Activated T-helper 17 cell treated with anti-CD3 and anti-CD28 coated beads, Interleukin-2, amount 50 U/mL, for 72 hours (primary cell): ENCODE results near the gene OR2Z1. TPM values are rescaled to one million over a fixed set of nuclear protein-coding genes. Genes with fewer than 3 reads are reported as not detected.
"Not testable (repeated sequence)": the region's sequence is repeated elsewhere in the genome, so short reads cannot be mapped to it uniquely, and the experiment has no call there.

Experiments used
- ATAC-seq: fragments of 150-1000 bp; cut with Tn5 transposase; replicated peaks from 2 replicates; pipeline ENCODE4 v1.10.0; 2021; ENCODE audit warnings: mild to moderate bottlenecking, moderate library complexity
- H3K27ac Mint-ChIP-seq: one replicate; pipeline ENCODE4 v1.8.0; 2022; ENCODE audit warnings: mixed read lengths
- H3K27me3 Mint-ChIP-seq: one replicate; pipeline ENCODE4 v1.8.0; 2022; ENCODE audit warnings: mixed read lengths
- H3K36me3 Mint-ChIP-seq: one replicate; pipeline ENCODE4 v1.8.0; 2022; ENCODE audit warnings: low read depth, mild to moderate bottlenecking, mixed read lengths
- H3K4me1 Mint-ChIP-seq: one replicate; pipeline ENCODE4 v1.8.0; 2022; ENCODE audit warnings: mixed read lengths
- H3K4me3 Mint-ChIP-seq: one replicate; pipeline ENCODE4 v1.8.0; 2022; ENCODE audit warnings: mild to moderate bottlenecking, mixed read lengths
- H3K9me3 Mint-ChIP-seq: one replicate; pipeline ENCODE4 v1.8.0; 2022; ENCODE audit warnings: mixed read lengths
- total RNA-seq, 2 donors: library from RNA; stranded (reverse); gene quantifications; one replicate each; pipeline ENCODE4 v1.2.3, GENCODE V29; 2022

The OR2Z1 gene
- total RNA-seq, 2 donors from 2014 or later: not detected

- Mint-ChIP-seq H3K4me3 (no peak overlapping the region), H3K36me3 (no peaks in the 10 kb centered on the region), H3K9me3 (no peaks in the 10 kb centered on the region), H3K27me3 (peaks cover 8% of the 10 kb centered on the region), H3K4me1 (peaks cover 19% of the 10 kb centered on the region), H3K27ac (no peak overlapping the region)
- ATAC-seq: no peak
Measured at GRCh38 chr19:8695911-8696310, 25.5 kb upstream of the OR2Z1 start.

- Mint-ChIP-seq H3K27me3 (peaks cover 5% of the 10 kb centered on the region), H3K4me3 (no peak overlapping the region), H3K4me1 (peaks cover 19% of the 10 kb centered on the region), H3K9me3 (no peaks in the 10 kb centered on the region), H3K36me3 (no peaks in the 10 kb centered on the region), H3K27ac (no peak overlapping the region)
- no peak for ATAC-seq
Measured at GRCh38 chr19:8696993-8697392, 24.4 kb upstream of the OR2Z1 start.

- no peak overlapping the region for H3K27ac Mint-ChIP-seq
- no peak overlapping the region for H3K4me3 Mint-ChIP-seq
- no peaks in the 10 kb centered on the region for H3K9me3 Mint-ChIP-seq
- no peak for ATAC-seq
- peaks cover 25% of the 10 kb centered on the region for H3K4me1 Mint-ChIP-seq
- H3K36me3 Mint-ChIP-seq: no peaks in the 10 kb centered on the region
- H3K27me3 Mint-ChIP-seq: no peaks in the 10 kb centered on the region
Measured at GRCh38 chr19:8697671-8698432, 23.6 kb upstream of the OR2Z1 start.

- H3K4me1 Mint-ChIP-seq: peaks cover 25% of the 10 kb centered on the region
- H3K27ac Mint-ChIP-seq: no peak within 1 kb of the TSS
- ATAC-seq: no peak
- H3K36me3 Mint-ChIP-seq: no peaks in the 10 kb centered on the region
- no peaks in the 10 kb centered on the region for H3K27me3 Mint-ChIP-seq
- no peaks in the 10 kb centered on the region for H3K9me3 Mint-ChIP-seq
- no peak within 1 kb of the TSS for H3K4me3 Mint-ChIP-seq
Measured at GRCh38 chr19:8698433-8699063, 22.9 kb upstream of the OR2Z1 start, which contains the start of gene ACTL9. Gene ACTL9, minus strand, starts transcription at chr19:8698795. Its CDS starts 94 bp downstream, at chr19:8698701.

DNA sequence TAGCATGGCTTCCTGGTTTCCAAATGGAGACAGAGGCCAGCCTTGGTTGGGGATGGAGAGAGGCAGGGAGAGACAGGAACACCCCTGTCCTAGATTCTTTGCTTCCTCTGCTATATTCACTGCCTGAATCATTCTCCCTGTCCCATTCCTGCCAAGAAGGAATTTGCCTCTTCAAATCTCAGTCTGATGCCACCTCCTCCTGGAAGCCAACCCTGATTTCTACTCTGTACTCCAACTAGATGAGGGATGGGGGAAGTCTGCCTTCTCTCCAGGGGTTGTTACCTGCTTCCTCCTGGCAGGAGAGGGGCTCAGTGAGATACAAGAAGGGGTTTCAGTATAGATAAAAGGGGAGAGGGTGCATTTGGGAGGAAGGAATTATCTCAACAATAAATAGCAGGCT is 21.5 kb upstream of the OR2Z1 start:
- Mint-ChIP-seq H3K27me3 (no peaks in the 10 kb centered on the region), H3K4me3 (no peak overlapping the region), H3K36me3 (no peaks in the 10 kb centered on the region), H3K27ac (no peak overlapping the region), H3K4me1 (peaks cover 30% of the 10 kb centered on the region), H3K9me3 (no peaks in the 10 kb centered on the region)
- ATAC-seq: no peak

GRCh38 chr19:8700956-8701355 is 20.5 kb upstream of the OR2Z1 start:
- Mint-ChIP-seq H3K36me3 (no peaks in the 10 kb centered on the region), H3K4me3 (no peak overlapping the region), H3K9me3 (no peaks in the 10 kb centered on the region), H3K27ac (no peak overlapping the region), H3K27me3 (no peaks in the 10 kb centered on the region), H3K4me1 (peaks cover 36% of the 10 kb centered on the region)
- no peak for ATAC-seq

DNA sequence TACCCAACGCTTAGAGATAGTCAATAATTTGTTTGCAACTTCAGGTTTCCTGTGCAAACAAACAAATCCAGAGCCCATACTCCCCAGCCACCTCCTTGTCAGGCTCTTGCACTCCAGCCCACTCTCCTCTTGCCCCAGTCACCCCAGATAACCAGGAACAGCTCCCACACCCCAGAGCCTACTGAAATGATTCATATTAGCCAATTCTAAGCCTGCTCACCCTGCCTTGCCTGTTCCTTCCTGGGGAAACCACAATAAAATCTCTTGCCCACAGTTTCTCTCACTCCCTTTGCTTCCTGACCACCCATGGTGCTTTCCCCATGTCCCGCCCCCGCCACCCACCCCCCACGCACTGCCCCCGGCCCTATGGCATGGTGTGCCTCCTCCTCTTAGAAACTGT is 19.1 kb upstream of the OR2Z1 start:
- Mint-ChIP-seq H3K36me3 (no peaks in the 10 kb centered on the region), H3K4me1 (peaks cover 30% of the 10 kb centered on the region), H3K9me3 (no peaks in the 10 kb centered on the region), H3K27me3 (no peaks in the 10 kb centered on the region), H3K27ac (no peak overlapping the region), H3K4me3 (peak overlapping the region; percentile 55)
- peak; percentile 94 for ATAC-seq

DNA sequence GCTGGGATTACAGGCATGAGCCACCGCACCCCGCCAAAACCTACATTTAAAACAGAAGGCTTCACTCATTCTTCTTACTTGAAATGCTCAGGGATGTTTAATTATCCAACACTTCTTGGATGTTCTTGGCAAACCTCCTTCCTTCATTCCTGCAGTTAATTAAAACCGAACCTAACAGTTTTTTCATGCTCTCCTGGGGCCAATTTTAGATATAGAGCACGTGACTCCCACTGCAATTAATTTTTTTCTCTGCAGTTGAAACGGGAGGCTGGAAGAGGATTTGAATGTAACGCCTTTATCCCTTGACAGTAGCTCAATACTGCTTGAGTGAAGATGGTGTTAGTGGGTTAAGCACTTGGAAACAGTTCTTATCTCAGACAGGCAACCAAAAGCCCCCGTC is 18.2 kb upstream of the OR2Z1 start:
- Mint-ChIP-seq H3K27ac (no peak overlapping the region), H3K27me3 (no peaks in the 10 kb centered on the region), H3K4me1 (peaks cover 30% of the 10 kb centered on the region), H3K9me3 (no peaks in the 10 kb centered on the region), H3K4me3 (no peak overlapping the region), H3K36me3 (no peaks in the 10 kb centered on the region)
- ATAC-seq: no peak

DNA sequence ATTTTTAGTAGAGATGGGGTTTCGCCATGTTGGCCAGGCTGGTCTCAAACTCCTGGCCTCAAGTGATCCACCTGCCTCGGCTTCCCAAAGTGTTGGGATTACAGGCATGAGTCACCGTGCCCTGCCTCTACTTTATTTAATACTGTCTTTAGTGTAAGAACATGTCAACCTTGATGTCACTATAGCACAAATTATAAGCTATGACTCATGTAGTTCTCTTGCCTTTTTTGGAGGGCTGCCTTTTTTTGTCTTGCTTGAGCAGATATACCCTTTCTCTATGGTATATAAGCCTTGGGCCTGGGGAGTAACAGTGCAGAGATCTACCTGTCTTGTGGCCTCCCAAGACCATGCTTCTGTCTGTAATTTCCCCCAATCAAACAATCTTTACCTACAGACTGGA is 16.1 kb upstream of the OR2Z1 start:
- H3K27ac Mint-ChIP-seq, H3K36me3 Mint-ChIP-seq, H3K9me3 Mint-ChIP-seq, H3K27me3 Mint-ChIP-seq: not testable (repeated sequence)
- Mint-ChIP-seq H3K4me1 (peaks cover 23% of the 10 kb centered on the region), H3K4me3 (peak overlapping the region; percentile 23)
- peak; percentile 41 for ATAC-seq

DNA sequence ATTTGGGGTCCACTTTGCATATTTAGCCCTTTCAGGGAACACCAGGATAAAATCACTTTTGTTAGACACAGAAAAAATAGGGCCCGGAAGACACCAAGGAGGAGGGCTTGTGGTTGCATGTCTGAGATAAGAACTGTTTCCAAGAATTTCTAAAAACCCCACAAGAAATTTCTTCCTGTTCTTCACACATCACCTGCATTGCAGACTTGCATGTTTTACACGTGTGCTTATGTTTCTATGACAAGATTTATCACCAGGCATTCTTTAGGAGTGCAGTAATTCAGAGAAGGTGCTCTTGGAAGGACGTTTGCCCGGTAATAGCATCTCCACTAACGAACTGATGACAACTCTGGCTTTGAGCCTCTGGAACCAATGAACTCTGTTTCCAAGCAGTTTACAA is 15.7 kb upstream of the OR2Z1 start:
- H3K4me1 Mint-ChIP-seq: peaks cover 23% of the 10 kb centered on the region
- no peak overlapping the region for H3K27ac Mint-ChIP-seq
- peak overlapping the region; percentile 23 for H3K4me3 Mint-ChIP-seq
- ATAC-seq: peak; percentile 30
- no peaks in the 10 kb centered on the region for H3K36me3 Mint-ChIP-seq
- no peaks in the 10 kb centered on the region for H3K9me3 Mint-ChIP-seq
- no peaks in the 10 kb centered on the region for H3K27me3 Mint-ChIP-seq

DNA sequence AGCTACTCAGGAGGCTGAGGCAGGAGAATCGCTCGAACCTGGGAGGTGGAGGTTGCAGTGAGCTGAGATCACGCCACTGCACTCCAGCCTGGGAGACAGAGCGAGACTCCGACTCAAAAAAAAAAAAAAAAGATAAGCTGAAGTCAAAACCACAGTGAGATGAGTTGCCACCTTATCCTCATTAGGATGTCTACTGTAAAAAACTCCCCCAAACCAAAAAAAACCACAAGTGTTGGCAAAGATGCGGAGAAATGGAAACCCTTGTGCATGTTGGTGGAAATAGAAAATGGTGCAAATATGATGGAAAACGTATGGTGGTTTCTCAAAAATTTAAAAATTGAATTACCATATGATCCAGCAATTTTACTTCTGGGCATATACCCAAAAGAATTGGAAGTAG is 11.1 kb upstream of the OR2Z1 start:
- not testable (repeated sequence) for H3K4me1 Mint-ChIP-seq, H3K9me3 Mint-ChIP-seq, H3K27me3 Mint-ChIP-seq, H3K36me3 Mint-ChIP-seq, H3K27ac Mint-ChIP-seq, H3K4me3 Mint-ChIP-seq, ATAC-seq

GRCh38 chr19:8722032-8722431 is 598 bp downstream of the OR2Z1 start:
- Mint-ChIP-seq H3K27ac (no peak overlapping the region), H3K4me1 (peaks cover 4% of the 10 kb centered on the region), H3K27me3 (no peaks in the 10 kb centered on the region), H3K4me3 (no peak overlapping the region), H3K36me3 (no peaks in the 10 kb centered on the region), H3K9me3 (no peaks in the 10 kb centered on the region)
- ATAC-seq: no peak

DNA sequence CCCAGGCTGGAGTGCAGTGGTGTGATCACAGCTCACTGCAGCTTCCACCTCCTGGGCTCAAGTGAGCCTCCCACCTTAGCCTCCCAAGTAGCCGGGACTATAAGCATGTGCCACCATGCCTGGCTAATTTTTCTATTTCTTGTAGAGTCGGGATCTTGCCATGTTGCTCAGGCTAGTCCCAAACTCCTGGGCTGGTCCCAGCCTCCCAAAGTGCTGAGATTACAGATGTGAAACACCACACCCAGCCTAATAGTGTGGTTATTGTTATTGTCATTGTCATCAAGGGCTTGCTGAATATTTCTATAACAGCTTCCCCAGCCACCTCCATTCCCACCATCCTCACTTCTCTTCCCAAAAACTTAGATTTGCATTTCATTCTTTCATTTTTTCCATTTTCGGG is 2.8 kb downstream of the OR2Z1 start:
- Mint-ChIP-seq H3K4me3 (no peak overlapping the region), H3K9me3 (no peaks in the 10 kb centered on the region), H3K27me3 (no peaks in the 10 kb centered on the region), H3K27ac (no peak overlapping the region), H3K36me3 (no peaks in the 10 kb centered on the region), H3K4me1 (peaks cover 4% of the 10 kb centered on the region)
- no peak for ATAC-seq

DNA sequence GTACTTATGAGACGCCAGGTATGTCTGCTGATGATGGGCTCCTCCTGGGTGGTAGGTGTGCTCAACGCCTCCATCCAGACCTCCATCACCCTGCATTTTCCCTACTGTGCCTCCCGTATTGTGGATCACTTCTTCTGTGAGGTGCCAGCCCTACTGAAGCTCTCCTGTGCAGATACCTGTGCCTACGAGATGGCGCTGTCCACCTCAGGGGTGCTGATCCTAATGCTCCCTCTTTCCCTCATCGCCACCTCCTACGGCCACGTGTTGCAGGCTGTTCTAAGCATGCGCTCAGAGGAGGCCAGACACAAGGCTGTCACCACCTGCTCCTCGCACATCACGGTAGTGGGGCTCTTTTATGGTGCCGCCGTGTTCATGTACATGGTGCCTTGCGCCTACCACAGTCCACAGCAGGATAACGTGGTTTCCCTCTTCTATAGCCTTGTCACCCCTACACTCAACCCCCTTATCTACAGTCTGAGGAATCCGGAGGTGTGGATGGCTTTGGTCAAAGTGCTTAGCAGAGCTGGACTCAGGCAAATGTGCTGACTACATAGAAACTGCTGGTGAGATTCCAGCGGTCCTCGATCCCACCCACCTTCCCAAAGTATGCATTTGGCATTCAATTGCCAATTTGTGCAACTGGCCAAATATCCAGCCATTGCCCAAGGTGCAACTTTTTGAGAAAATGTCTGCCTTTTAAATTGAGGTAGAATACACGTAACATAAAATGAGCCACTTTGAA is 10.2 kb downstream of the OR2Z1 start:
- H3K27ac Mint-ChIP-seq: no peak overlapping the region
- no peak overlapping the region for H3K4me3 Mint-ChIP-seq
- no peaks in the 10 kb centered on the region for H3K4me1 Mint-ChIP-seq
- no peaks in the 10 kb centered on the region for H3K36me3 Mint-ChIP-seq
- no peaks in the 10 kb centered on the region for H3K27me3 Mint-ChIP-seq
- no peak for ATAC-seq
- no peaks in the 10 kb centered on the region for H3K9me3 Mint-ChIP-seq

DNA sequence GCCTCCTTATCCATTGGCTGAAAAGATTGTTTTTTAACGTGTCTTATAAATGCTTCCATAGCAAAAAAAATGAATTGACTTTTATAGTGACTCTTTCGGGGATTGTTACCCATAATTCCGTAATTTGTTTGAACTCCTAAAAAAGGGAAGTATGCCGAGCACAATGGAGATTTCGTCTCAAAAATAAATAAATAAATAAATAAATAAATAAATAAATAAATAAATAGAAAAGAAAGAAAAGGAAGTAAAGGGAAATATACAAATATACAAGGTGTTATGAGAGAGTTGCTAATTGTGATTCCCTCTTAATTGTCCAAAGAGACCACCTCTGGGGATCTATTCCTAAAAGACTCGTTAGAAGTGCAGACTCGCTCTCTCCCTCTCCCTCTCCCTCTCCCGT is 16.9 kb downstream of the OR2Z1 start:
- no peak overlapping the region for H3K27ac Mint-ChIP-seq
- no peak for ATAC-seq
- H3K4me1 Mint-ChIP-seq: no peaks in the 10 kb centered on the region
- H3K27me3 Mint-ChIP-seq: no peaks in the 10 kb centered on the region
- no peaks in the 10 kb centered on the region for H3K9me3 Mint-ChIP-seq
- H3K36me3 Mint-ChIP-seq: no peaks in the 10 kb centered on the region
- no peak overlapping the region for H3K4me3 Mint-ChIP-seq
